NCI-H2081 treated with DMSO at 0.1 percent for 48 hours (cell line): Measurements from ENCODE around the gene ZNF280C.

Experiments
- DNase-seq: peaks from one replicate; lab custom pipeline; 2025; lab: John Stamatoyannopoulos, UW

Gene ZNF280C

GRCh38 chrX:130174937-130175336, 93.8 kb downstream of the ZNF280C start:
- no peak for DNase-seq

- no peak for DNase-seq
Observed at GRCh38 chrX:130174045-130174704, 94.5 kb downstream of the ZNF280C start.

- no peak for DNase-seq
Observed at GRCh38 chrX:130173190-130173895, 95.4 kb downstream of the ZNF280C start.

- no peak for DNase-seq
Observed at GRCh38 chrX:130172127-130172845, 96.4 kb downstream of the ZNF280C start.

- DNase-seq, result no peak
Observed at GRCh38 chrX:130171446-130172126, 97.1 kb downstream of the ZNF280C start, which contains the start of gene RAB33A. Gene RAB33A (plus strand): TSS chrX:130171962. CDS start chrX:130172063, 101 bp downstream.

GRCh38 chrX:130170752-130171445, 97.8 kb downstream of the ZNF280C start:
- no peak for DNase-seq

- DNase-seq, result no peak
Observed at GRCh38 chrX:130167040-130167439, 101.7 kb downstream of the ZNF280C start.

- DNase-seq, result no peak
Observed at GRCh38 chrX:130166503-130166777, 102.3 kb downstream of the ZNF280C start.

- peak; percentile 42 for DNase-seq
Observed at GRCh38 chrX:130165703-130166502, 102.8 kb downstream of the ZNF280C start, which contains the start of gene AIFM1. Gene AIFM1 (minus strand): TSS chrX:130165841. CDS start chrX:130165656, 185 bp downstream.

GRCh38 chrX:130165181-130165702, 103.5 kb downstream of the ZNF280C start:
- DNase-seq, result no peak

- DNase-seq, result no peak
Observed at GRCh38 chrX:130163398-130163797, 105.3 kb downstream of the ZNF280C start.

GRCh38 chrX:130162094-130162735, 106.5 kb downstream of the ZNF280C start:
- DNase-seq, result no peak

- no peak for DNase-seq
Observed at GRCh38 chrX:130159776-130160175, 108.9 kb downstream of the ZNF280C start.

- DNase-seq, result no peak
Observed at GRCh38 chrX:130158311-130158710, 110.4 kb downstream of the ZNF280C start.

- DNase-seq, result no peak
Observed at GRCh38 chrX:130155564-130155963, 113.1 kb downstream of the ZNF280C start.
